HG03521 (cell line): ENCODE measurements around the gene KRTAP10-7.
"Not testable (repeated sequence)": the region's sequence is repeated elsewhere in the genome, so short reads cannot be mapped to it uniquely, and the experiment has no call there.

Experiments used
- ATAC-seq: cut with Tn5 transposase; IDR thresholded peaks from one replicate; pipeline ENCODE4 v1.9.1; 2021; ENCODE audit warnings: mild to moderate bottlenecking, moderate library complexity; ENCODE audit not compliant: unreplicated experiment

Gene KRTAP10-7

GRCh38 chr21:44571844-44572782, 28.3 kb upstream of the KRTAP10-7 start:
- ATAC-seq = no peak

GRCh38 chr21:44572959-44573583, 27.3 kb upstream of the KRTAP10-7 start:
- no peak for ATAC-seq

DNA sequence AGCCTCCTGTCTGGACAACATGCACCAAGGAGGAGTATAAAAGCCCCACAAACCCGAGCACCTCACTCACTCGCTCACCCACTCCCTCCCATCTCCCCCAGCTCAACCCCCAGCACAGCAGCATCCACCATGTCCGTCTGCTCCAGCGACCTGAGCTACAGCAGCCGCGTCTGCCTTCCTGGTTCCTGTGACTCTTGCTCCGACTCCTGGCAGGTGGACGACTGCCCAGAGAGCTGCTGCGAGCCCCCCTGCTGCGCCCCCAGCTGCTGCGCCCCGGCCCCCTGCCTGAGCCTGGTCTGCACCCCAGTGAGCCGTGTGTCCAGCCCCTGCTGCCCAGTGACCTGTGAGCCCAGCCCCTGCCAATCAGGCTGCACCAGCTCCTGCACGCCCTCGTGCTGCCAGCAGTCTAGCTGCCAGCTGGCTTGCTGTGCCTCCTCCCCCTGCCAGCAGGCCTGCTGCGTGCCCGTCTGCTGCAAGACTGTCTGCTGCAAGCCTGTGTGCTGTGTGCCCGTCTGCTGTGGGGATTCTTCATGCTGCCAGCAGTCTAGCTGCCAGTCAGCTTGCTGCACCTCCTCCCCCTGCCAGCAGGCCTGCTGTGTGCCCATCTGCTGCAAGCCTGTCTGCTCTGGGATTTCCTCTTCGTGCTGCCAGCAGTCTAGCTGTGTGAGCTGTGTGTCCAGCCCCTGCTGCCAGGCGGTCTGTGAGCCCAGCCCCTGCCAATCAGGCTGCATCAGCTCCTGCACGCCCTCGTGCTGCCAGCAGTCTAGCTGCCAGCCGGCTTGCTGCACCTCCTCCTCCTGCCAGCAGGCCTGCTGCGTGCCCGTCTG, 26.6 kb upstream of the KRTAP10-7 start, which contains the start of gene KRTAP10-4:
TSS of gene KRTAP10-4 (plus strand) at position 100 of the 827 bp plus-strand sequence. CDS start at position 130, 30 bp downstream.
- ATAC-seq = not testable (repeated sequence)

GRCh38 chr21:44574457-44575306, 25.7 kb upstream of the KRTAP10-7 start:
- ATAC-seq = no peak

- no peak for ATAC-seq
Observed at GRCh38 chr21:44575307-44576024, 24.9 kb upstream of the KRTAP10-7 start.

DNA sequence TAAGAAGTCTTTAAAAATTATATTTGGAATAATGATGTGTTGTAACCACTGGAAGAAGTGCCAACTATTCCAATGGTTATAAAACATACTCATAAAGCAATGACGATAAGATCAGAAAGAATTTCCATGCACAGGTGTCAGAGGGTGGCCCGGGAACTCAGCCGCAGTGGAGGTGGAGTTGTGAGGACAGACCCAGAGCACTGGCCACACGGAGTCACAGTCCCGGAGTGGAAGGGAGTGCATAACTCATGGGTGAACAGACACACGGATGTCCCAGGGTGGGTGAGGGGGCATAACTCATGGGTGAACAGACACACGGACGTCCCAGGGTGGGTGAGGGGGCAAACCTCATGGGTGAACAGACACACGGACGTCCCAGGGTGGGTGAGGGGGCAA, 24.4 kb upstream of the KRTAP10-7 start:
- ATAC-seq = no peak

DNA sequence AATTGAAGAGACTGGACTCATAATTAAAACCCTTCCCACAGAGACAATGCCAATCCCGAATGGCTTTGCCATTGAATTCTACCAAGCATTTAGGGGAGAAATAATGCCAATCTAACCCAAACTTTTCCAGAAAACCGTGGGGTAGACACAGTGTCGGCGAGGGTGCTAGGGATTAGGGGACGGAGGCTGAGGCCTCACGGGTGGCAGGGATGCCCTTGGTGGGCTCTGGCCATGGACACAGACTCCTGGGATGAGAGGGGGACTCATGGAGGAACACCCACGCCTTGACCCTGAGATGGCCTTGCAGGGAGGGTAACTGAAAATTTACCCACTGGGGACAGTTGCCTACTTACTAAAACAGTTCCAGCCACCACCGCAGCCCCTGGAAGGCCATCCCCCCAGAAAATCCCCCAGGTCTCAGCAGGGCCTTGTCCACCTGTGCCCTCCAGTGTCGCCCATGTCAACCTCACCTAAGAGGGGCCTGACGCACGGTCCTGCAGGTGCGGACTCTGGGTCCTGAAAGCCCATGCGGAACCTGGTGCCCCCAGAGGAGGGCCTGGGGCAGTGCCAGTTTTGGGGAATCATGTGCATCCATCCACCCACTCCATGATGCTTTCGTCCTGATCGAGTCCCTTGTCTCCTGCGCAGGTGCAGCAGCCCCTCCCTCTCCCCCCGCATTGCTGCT, 21.9 kb upstream of the KRTAP10-7 start:
- no peak for ATAC-seq

DNA sequence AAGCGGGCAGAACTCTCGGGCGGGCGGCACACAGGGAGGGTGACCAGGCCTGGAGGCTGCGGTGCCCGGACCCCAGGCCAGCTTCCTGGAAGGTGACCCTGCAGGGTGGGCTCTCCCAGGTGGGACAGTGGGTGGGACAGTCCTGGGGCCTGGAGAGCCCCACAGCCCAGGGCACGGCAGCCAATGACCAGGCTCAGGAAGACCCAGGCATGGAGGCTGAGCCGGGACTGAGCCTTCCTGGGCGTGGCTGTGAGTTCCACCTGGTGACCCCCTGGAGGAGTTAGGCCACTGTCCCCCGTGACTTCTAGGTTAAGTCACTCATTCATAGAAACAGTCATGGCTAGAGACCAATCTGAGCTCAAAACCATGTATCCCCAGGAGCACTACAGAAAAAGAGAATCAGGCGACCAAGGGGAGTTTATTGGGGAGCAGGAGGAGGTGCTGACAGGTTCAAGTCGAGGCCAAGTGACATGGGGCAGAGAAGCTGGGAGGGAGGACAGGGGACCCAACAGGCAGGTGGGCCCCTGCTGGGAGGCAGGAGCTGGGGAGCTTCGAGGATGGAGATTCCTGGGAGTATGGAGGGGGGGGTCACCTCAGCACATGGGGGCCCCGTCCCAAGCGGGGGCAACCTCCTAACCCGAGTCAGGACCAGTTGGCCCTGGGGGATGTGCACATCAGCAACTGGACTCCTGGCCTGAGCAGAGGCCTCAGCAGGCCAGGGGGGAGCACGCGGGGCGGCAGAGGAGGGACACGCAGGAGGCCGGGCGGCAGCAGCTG, 21.2 kb upstream of the KRTAP10-7 start:
- no peak for ATAC-seq

DNA sequence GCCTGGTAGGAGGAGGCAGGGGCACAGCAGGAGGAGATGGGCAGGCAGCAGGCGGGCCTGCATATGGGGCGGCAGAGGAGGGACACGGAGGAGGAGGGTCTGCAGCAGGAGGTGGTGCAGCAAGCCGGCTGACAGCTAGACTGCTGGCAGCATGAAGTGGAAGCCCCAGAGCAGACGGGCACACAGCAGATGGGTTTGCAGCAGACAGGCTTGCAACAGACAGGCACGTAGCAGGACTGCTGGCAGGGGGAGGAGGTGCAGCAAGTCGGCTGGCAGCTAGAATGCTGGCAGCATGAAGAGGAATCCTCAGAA, 20.6 kb upstream of the KRTAP10-7 start:
- no peak for ATAC-seq

- ATAC-seq = not testable (repeated sequence)
Observed at GRCh38 chr21:44580231-44580821, 20.1 kb upstream of the KRTAP10-7 start, which contains the start of gene KRTAP10-5. Gene KRTAP10-5, minus strand, starts transcription at chr21:44580604. Its CDS starts 26 bp downstream, at chr21:44580578.

- no peak for ATAC-seq
Observed at GRCh38 chr21:44581158-44581557, 19.2 kb upstream of the KRTAP10-7 start.

GRCh38 chr21:44582055-44582454, 18.3 kb upstream of the KRTAP10-7 start:
- ATAC-seq = no peak

- no peak for ATAC-seq
Observed at GRCh38 chr21:44583089-44583799, 17.2 kb upstream of the KRTAP10-7 start.

DNA sequence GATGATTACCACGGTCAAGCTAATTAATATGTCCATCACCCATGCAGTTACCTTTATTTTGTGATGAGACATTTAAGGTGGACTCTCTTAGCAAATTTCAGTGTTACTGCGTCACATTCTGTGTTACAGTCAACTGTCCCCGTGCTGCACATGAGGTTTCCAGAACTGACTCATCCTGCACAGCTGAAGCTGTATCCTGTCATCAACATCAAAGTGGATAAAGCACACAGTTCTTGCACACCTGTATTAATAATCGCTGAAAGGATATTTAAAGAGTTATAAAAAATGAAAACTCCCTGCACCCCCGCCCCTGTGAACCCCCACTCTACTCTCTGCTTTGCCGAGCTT, 16.6 kb upstream of the KRTAP10-7 start:
- no peak for ATAC-seq

DNA sequence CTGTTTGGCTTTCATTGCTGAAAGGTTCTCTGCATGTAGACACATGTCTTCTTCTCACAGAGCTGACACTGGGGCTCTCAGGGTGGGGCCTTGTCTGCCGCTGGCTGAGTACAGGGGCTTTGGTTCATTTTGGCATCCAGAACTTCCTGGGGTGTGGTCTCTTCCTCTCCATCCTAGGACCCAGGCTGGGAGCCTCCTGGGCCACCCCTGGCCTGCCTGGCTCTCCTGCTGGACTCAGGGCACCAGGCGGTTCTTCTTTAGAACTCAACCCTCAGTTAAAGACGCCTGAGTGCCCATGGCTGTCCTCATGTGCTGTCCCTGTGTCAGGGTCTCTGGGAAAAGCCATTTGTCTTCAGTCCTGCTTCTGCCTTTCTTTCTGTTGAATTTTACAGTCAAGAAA, 14.5 kb upstream of the KRTAP10-7 start:
- ATAC-seq = no peak

DNA sequence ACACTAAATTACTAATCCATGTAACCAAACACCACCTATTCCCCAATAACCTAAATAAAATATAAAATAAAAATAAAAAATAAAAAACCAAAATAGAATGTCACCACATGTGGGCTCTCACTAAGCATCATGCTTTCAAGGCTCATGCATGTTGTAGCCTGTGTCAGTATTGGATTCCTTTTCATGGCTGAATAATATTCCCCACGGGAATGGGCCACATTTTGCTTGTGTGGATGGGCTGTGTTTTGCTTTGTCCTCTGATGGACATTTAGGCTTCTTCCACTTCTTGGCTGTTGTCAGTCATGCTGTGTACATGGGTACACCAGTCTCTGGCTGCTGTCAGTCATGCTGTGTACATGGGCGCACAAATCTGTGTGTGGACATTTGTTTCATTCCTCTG, 11.3 kb upstream of the KRTAP10-7 start:
- ATAC-seq = no peak

GRCh38 chr21:44589586-44590305, 10.7 kb upstream of the KRTAP10-7 start:
- no peak for ATAC-seq
